ENCODE results near the gene COX8C. TPM values are rescaled to one million over a fixed set of nuclear protein-coding genes. Genes with fewer than 3 reads are reported as not detected.
A peak's percentile ranks its signal among the peaks of the same experiment; 100 is the strongest.

The COX8C gene
- total RNA-seq, 1 experiment from 2014 or later = not detected

DNA sequence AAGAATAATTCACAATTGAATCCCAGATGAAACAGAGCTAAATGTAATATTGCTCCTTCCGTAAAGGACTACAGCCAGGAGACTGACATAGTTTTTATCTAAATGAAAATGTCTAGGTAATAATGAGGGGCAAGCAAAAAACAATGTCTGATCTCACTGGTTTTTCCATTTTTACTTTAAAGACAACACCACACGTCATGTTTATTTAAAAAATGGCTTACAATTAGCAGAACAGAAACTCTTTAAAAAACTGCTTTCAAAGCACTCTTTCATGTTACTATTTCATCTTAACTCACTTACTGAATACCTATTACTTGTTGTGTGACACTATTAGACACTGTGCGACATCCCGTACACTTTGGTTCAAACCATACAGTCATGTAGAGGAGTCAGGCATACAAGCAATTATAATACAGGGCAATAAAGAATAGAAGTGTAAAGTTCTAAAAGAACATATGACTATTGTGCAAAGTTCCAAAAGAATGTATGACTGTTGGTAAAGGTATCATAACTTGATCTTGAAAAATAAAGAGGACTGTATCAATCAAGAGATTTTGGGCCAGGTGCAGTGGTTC lies 23.3 kb upstream of the COX8C start:
- Histone ChIP-seq H3K36me3 (ENCODE audit: low read depth) (peaks cover 12% of the 10 kb centered on the region; the same call in 1 of the 2 replicates), H3K9me3 (ENCODE audit: insufficient read depth, low read depth) (no peaks in the 10 kb centered on the region), H3F3A (ENCODE audit: insufficient read depth, low read depth) (peaks cover 2% of the 10 kb centered on the region; the same call in 1 of the 2 replicates), H3K79me2 (ENCODE audit: low read depth) (peaks cover 99% of the 10 kb centered on the region), H3K27me3 (ENCODE audit: insufficient read depth, low read depth) (no peaks in the 10 kb centered on the region), H3K9me2 (ENCODE audit: insufficient read depth) (no peaks in the 10 kb centered on the region), H4K20me1 (ENCODE audit: insufficient read depth) (peaks cover 9% of the 10 kb centered on the region), H2AFZ (no peak overlapping the region), H3K4me1 (replicated peaks; ENCODE audit: insufficient read depth) (peaks cover 2% of the 10 kb centered on the region; the same call in 1 of the 2 replicates), H3K4me2 (no peak overlapping the region), H3K27ac (no peak overlapping the region), H3K4me3 (no peak overlapping the region)
- DNase-seq = no peak
- TF ChIP-seq, protein P1, sequence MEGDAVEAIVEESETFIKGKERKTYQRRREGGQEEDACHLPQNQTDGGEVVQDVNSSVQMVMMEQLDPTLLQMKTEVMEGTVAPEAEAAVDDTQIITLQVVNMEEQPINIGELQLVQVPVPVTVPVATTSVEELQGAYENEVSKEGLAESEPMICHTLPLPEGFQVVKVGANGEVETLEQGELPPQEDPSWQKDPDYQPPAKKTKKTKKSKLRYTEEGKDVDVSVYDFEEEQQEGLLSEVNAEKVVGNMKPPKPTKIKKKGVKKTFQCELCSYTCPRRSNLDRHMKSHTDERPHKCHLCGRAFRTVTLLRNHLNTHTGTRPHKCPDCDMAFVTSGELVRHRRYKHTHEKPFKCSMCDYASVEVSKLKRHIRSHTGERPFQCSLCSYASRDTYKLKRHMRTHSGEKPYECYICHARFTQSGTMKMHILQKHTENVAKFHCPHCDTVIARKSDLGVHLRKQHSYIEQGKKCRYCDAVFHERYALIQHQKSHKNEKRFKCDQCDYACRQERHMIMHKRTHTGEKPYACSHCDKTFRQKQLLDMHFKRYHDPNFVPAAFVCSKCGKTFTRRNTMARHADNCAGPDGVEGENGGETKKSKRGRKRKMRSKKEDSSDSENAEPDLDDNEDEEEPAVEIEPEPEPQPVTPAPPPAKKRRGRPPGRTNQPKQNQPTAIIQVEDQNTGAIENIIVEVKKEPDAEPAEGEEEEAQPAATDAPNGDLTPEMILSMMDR (conservative IDR thresholded peaks at IDR 0.05) = no peak
- no peak for TF ChIP-seq EZH2 (IDR thresholded peaks at IDR 0.05; ENCODE audit: low read depth)
- ChIA-PET POLR2A (ENCODE audit: unreplicated experiment) (interaction anchor here (0.7 kb wide), 1 partner anchor 22 kb away, joined by 5 read pairs; no protein-coding TSS in a partner anchor), CTCF (no interaction called here)
- intact Hi-C loops (cut with micrococcal nuclease; ENCODE audit: unreplicated experiment) = no loop called here
- BruUV-seq (replicated peaks) = no TSS peak

DNA sequence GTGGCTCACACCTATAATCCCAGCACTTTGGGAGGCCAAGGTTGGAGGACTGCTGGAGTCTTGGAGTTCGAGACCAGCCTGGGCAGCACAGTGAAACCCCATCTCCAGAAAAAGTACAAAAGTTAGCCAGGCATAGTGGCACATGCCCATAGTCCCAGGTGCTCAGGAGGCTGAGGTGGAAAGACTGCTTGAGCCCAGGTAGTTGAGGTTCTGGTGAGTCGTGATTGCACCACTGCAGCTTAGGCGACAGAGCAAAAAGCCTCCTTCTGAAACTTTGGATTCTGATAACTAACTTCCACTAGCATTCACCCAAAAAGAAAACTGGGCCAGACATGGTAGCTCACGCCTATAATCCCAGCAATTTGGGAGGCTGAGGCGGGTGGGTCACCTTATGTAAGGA lies 20.8 kb upstream of the COX8C start:
- ChIA-PET CTCF (no interaction called here), POLR2A (ENCODE audit: unreplicated experiment) (no interaction called here)
- H2AFZ ChIP-seq = no peak overlapping the region
- no peaks in the 10 kb centered on the region for H3K9me3 ChIP-seq (ENCODE audit: insufficient read depth, low read depth)
- peaks cover 17% of the 10 kb centered on the region for H3F3A ChIP-seq (ENCODE audit: insufficient read depth, low read depth)
- no peak for DNase-seq
- H3K4me1 ChIP-seq (replicated peaks; ENCODE audit: insufficient read depth) = peaks cover 26% of the 10 kb centered on the region
- intact Hi-C loops (cut with micrococcal nuclease; ENCODE audit: unreplicated experiment) = no loop called here
- H3K27me3 ChIP-seq (ENCODE audit: insufficient read depth, low read depth) = no peaks in the 10 kb centered on the region
- H3K4me3 ChIP-seq = no peak overlapping the region
- H3K4me2 ChIP-seq = no peak overlapping the region
- TF ChIP-seq, protein P1 (conservative IDR thresholded peaks at IDR 0.05) = no peak
- TF ChIP-seq EZH2 (IDR thresholded peaks at IDR 0.05; ENCODE audit: low read depth) = no peak
- H4K20me1 ChIP-seq (ENCODE audit: insufficient read depth) = peaks cover 20% of the 10 kb centered on the region
- H3K9me2 ChIP-seq (ENCODE audit: insufficient read depth) = no peaks in the 10 kb centered on the region
- peaks cover 12% of the 10 kb centered on the region; the same call in 1 of the 2 replicates for H3K36me3 ChIP-seq (ENCODE audit: low read depth)
- no TSS peak for BruUV-seq (replicated peaks)
- peaks cover 100% of the 10 kb centered on the region for H3K79me2 ChIP-seq (ENCODE audit: low read depth)
- no peak overlapping the region for H3K27ac ChIP-seq

DNA sequence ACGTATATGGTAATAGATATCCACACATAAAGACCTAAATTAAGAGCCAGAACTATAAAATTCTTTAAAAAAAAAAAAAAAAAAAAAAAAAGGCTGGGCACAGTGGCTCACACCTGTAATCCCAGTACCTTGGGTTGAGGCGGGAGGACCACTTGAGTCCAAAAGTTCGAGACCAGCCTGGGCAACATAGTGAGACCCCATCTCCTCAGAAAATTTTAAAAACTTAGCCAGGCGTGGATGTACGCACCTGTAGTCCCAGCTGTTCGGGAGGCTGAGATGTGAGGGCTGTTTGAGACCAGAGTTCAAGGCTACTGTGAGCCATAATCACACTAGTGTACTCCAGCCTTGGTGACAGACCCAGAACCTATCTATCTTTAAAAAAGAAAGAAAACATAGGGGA lies 18.4 kb upstream of the COX8C start:
- intact Hi-C loops (cut with micrococcal nuclease; ENCODE audit: unreplicated experiment) = no loop called here
- BruUV-seq (replicated peaks) = no TSS peak
- no peak for TF ChIP-seq EZH2 (IDR thresholded peaks at IDR 0.05; ENCODE audit: low read depth)
- TF ChIP-seq, protein P1 (conservative IDR thresholded peaks at IDR 0.05) = no peak
- Histone ChIP-seq H2AFZ (no peak overlapping the region), H3K4me1 (replicated peaks; ENCODE audit: insufficient read depth) (peaks cover 28% of the 10 kb centered on the region), H3K36me3 (ENCODE audit: low read depth) (no peaks in the 10 kb centered on the region; the same call in 1 of the 2 replicates), H4K20me1 (ENCODE audit: insufficient read depth) (peaks cover 22% of the 10 kb centered on the region; the same call in 1 of the 2 replicates), H3K9me3 (ENCODE audit: insufficient read depth, low read depth) (no peaks in the 10 kb centered on the region), H3K4me2 (peak overlapping the region; percentile 82), H3F3A (ENCODE audit: insufficient read depth, low read depth) (peaks cover 29% of the 10 kb centered on the region), H3K4me3 (no peak overlapping the region), H3K27ac (no peak overlapping the region), H3K9me2 (ENCODE audit: insufficient read depth) (no peaks in the 10 kb centered on the region), H3K79me2 (ENCODE audit: low read depth) (peaks cover 90% of the 10 kb centered on the region), H3K27me3 (ENCODE audit: insufficient read depth, low read depth) (no peaks in the 10 kb centered on the region)
- CTCF ChIA-PET = no interaction called here
- POLR2A ChIA-PET (ENCODE audit: unreplicated experiment) = no interaction called here
- DNase-seq = no peak
